GM21529 (cell line): ENCODE data around the gene MRPS35.

ENCODE experiments used
- ATAC-seq: cut with Tn5 transposase; IDR thresholded peaks from one replicate; pipeline ENCODE4 v1.9.1; 2021; ENCODE audit not compliant: unreplicated experiment

The MRPS35 gene

GRCh38 chr12:27805238-27805637 lies 94.6 kb downstream of the MRPS35 start:
- no peak for ATAC-seq
